HUDEP-2 (cell line): ENCODE results near the gene PRKG1.

Experiments used
- DNase-seq, 76 experiments: peaks; one replicate each; lab custom pipeline; 2025; ENCODE audit not compliant: unreplicated experiment in 76 of 76; lab: John Stamatoyannopoulos, UW

The PRKG1 gene

GRCh38 chr10:51620131-51620530, 545.8 kb downstream of the PRKG1 start:
- no peak for DNase-seq

- DNase-seq: no peak
Observed at GRCh38 chr10:51624013-51624412, 549.7 kb downstream of the PRKG1 start.

GRCh38 chr10:51629934-51630639, 555.8 kb downstream of the PRKG1 start:
- no peak for DNase-seq

- no peak for DNase-seq
Observed at GRCh38 chr10:51630640-51631005, 556.3 kb downstream of the PRKG1 start.

- DNase-seq: no peak
Observed at GRCh38 chr10:51635436-51635835, 561.1 kb downstream of the PRKG1 start.

GRCh38 chr10:51638211-51638610, 563.9 kb downstream of the PRKG1 start:
- no peak for DNase-seq

GRCh38 chr10:51638737-51639136, 564.5 kb downstream of the PRKG1 start:
- no peak for DNase-seq

GRCh38 chr10:51640120-51640819, 566.0 kb downstream of the PRKG1 start:
- DNase-seq: no peak

GRCh38 chr10:51642581-51642980, 568.3 kb downstream of the PRKG1 start:
- no peak for DNase-seq

- DNase-seq: no peak
Observed at GRCh38 chr10:51643734-51644133, 569.4 kb downstream of the PRKG1 start.

GRCh38 chr10:51649064-51649463, 574.8 kb downstream of the PRKG1 start:
- DNase-seq: no peak

GRCh38 chr10:51651063-51651462, 576.8 kb downstream of the PRKG1 start:
- DNase-seq: no peak

- DNase-seq: no peak
Observed at GRCh38 chr10:51653025-51653424, 578.7 kb downstream of the PRKG1 start.

GRCh38 chr10:51654918-51655317, 580.6 kb downstream of the PRKG1 start:
- no peak for DNase-seq

GRCh38 chr10:51656503-51656902, 582.2 kb downstream of the PRKG1 start:
- DNase-seq: peak in 14 of 76 experiments; percentile 0 to 64 (median 20)

- no peak for DNase-seq
Observed at GRCh38 chr10:51658000-51658399, 583.7 kb downstream of the PRKG1 start.

GRCh38 chr10:51659344-51659743, 585.1 kb downstream of the PRKG1 start:
- no peak for DNase-seq

GRCh38 chr10:51663086-51663485, 588.8 kb downstream of the PRKG1 start:
- no peak for DNase-seq

GRCh38 chr10:51666456-51666855, 592.2 kb downstream of the PRKG1 start:
- no peak for DNase-seq

GRCh38 chr10:51667678-51668335, 593.5 kb downstream of the PRKG1 start:
- no peak for DNase-seq

- no peak for DNase-seq
Observed at GRCh38 chr10:51668336-51668689, 594.0 kb downstream of the PRKG1 start.

GRCh38 chr10:51669041-51669440, 594.8 kb downstream of the PRKG1 start:
- DNase-seq: no peak
